Activated CD4-positive, alpha-beta T cell treated with anti-CD3 and anti-CD28 coated beads, Interleukin-2, amount 50 U/mL, for 48 hours (primary cell): ENCODE measurements around the gene FARS2.

ENCODE experiments used
- DNase-seq, 2 experiments: peaks; one replicate each; pipeline ENCODE4 v3.0.0-alpha.2; 2020

Gene FARS2

GRCh38 chr6:5738211-5738610, 476.9 kb downstream of the FARS2 start:
- DNase-seq = no peak

DNA sequence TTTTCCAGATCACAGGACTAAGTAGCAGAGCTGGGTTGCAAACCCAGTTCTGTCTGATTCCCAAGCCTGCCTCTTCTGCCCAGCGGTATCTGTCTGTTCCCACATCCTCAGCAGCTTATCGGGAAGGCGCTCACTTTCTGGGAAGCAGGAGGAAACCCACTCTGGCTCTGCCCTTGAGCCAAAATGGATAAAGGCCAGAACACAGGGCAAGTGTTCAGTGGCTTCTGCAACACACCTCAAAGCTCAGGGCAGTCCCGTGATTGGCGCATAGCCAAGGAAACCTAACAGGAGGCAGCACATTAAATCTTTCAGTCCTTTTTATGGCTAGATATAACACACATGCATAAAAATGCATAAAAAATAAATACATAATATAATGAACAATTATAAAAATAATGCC, 483.2 kb downstream of the FARS2 start:
- no peak for DNase-seq

DNA sequence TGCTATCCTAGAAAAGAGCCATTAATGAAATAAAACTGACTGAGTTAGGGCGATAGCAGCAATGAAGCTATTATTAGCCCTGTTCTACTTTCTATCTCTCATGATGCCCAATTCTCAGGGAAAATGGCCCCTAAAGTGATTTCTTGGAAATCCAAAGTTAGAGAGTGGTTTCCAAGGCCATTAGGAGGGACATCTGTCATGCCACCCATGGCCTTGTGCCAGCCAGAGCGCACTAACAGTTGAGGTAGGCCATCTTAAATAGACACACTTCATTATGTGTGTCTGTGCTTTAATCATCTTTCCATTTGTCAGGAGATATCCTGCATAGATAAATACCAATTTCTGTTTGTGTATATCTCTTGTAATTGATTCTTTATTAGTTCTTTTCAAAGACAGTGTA, 483.8 kb downstream of the FARS2 start:
- no peak for DNase-seq

DNA sequence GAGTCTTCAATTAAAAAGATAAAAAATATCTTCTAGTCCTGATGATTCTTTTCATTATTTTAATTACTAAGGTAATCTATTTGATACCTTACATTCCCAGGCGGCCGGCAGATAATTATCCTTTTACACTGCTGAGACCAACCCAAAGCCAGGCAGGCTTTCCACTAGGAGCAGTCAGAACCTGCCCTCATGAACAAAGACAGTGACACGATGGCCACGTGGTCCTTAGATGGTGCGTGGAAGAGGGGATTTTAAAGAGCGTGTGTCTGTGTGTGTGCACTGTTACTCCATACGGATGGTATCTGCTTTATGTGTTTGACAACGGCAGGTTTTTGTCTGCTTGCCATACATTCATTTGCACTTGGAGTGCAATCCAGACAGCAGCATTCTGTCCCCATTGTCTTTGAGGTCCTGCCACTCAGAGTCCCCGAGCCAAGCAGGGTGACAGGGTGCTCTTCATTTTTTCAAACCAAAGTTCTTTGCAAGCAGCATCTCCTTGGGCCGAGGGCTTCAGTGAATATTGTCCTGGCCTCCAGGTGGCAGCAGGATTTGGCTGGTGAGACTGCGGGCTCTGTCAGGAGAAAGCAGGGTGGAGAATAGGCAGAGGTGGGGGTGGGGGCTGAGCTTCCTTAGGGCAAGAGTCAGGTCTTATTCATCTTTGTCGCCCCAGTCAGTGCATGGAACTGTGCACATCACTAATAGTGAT, 484.9 kb downstream of the FARS2 start:
- DNase-seq = no peak

DNA sequence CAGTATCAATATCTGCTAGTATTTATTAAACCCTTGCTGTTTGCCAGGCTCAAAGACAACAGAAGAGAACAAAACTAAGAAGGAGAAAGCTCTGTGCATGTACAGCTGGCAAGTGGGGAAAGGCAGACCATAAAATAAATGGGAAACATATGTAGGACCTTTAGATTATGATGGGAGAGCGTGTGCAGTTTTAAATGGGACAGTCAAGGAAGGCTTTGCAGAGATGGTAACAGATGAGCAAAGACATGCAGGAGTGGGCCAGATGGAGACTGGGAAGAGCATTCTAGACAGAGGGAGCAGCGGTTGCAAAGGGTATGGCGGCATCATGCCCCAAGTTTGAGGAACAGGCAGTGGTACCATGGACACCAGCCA, 485.4 kb downstream of the FARS2 start:
- DNase-seq = no peak

DNA sequence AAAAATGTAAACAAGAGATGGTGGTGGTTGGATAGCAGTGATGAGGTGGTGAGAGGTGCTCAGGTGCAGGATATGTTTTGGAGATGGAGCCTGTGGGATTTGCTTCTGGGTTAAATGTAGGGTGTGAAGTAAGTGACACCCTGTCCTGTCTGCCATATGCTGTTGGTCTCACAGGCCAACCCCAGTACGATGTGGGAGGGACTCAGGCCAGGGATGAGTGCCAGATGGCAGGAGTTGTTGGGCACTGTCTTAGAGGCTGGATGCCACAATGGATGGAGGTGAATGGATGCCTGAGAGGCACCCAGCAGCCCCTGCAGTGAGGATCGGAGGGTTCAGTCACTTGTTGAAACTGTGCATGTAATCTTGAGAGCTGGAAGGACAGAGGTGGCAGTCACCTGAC, 486.1 kb downstream of the FARS2 start:
- DNase-seq = no peak

- no peak for DNase-seq
Observed at GRCh38 chr6:5749016-5749650, 487.8 kb downstream of the FARS2 start.

GRCh38 chr6:5749651-5750215, 488.4 kb downstream of the FARS2 start:
- DNase-seq = no peak

DNA sequence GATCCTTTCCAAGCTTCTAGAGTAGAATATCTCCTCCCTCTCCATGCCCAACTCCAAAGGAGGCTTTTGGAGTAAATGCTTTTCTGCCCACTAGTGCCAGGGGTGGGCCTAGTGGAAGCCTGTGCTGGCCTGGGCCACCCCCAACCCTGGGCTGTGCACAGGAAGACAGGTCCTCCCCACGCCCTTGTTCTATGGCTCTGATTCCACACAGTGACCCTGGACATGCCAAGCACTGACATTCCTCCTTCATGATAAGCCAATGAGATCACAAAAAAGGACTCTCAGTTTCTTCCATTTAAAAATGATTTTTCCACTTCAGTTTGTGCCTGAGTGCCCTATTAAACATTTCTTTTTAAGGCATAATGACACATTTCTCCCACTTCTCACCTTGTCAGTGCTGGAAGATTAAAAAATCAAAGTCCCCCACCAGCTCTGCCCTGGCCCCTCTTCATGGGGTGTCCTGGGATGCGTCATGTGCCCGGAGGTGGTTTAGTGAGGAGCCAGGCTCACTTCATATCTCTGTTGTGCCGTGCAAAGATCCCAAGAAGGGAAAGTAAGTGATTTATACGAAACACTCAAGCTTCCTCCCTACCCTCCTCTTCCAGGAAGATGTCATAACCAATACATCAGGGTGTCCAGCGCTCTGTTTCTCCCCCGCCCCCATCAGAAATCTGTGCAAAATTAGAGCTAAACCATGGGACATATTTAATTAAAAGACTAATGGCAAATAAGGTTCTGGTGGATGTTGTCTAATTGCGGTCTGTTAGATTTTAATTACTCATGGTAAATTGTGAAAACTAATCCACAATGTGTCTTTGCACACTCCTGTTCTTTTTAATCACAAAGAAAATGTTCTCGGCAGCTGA, 490.4 kb downstream of the FARS2 start:
- DNase-seq = no peak

- DNase-seq = no peak
Observed at GRCh38 chr6:5752391-5752680, 491.0 kb downstream of the FARS2 start.

GRCh38 chr6:5753209-5753608, 491.9 kb downstream of the FARS2 start:
- no peak for DNase-seq

DNA sequence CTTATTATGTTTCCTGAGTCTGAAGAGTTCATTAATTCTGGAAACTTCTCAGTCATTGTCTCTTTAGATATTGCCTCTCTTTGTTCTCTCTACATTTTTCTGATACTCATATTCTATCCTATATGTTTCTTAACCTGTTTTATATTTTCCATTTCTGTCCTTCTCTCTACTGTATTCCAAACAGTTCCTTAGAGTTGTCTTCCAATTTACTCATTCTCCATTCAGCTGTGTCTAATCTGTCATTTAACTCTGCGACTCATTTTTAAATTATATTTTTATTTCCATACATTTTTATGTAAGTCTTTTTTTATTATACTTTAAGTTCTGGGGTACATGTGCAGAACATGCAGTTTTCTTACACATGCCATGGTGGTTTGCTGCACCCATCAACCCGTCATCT, 493.6 kb downstream of the FARS2 start:
- no peak for DNase-seq

- DNase-seq = no peak
Observed at GRCh38 chr6:5759571-5759970, 498.3 kb downstream of the FARS2 start.

DNA sequence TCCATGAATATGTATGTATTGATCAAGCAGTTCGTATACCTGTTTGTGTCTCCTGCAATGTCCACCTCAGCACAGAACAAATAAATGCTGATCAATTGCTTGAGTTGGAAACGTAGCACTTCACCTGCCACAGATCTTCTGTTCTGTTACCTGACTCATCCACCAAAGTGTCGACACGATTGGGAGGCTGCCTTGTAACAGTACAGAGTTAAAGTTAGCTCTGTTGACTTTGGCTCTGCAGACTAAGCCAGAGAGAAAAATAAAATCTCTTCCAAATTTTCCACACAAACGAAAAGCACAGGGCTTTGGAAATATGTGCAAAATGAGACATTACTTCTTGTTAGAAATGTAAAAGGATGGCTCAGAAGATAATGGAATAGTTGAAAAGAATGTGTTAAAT, 500.1 kb downstream of the FARS2 start:
- DNase-seq = no peak

DNA sequence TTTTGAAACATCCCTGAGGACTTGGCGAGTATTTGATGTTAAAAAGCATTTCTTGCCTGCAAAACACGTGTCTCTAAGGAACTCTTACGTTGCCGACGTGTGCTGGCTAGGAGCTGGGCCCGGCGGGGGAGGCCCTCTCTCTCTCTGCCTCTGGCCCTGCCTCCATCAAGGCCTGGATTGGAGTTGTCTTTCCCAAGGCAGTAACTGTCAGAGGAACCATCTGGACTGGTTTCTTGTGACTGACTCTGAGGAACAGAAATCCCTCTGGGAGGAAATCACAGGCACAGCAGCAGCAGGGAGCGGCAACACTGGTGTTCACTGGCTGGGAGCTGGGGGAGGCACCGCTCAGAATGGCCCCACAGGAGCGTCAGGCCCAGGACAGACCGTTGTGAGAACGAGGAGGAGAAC, 501.3 kb downstream of the FARS2 start:
- no peak for DNase-seq

- DNase-seq = no peak
Observed at GRCh38 chr6:5763407-5763806, 502.1 kb downstream of the FARS2 start.

DNA sequence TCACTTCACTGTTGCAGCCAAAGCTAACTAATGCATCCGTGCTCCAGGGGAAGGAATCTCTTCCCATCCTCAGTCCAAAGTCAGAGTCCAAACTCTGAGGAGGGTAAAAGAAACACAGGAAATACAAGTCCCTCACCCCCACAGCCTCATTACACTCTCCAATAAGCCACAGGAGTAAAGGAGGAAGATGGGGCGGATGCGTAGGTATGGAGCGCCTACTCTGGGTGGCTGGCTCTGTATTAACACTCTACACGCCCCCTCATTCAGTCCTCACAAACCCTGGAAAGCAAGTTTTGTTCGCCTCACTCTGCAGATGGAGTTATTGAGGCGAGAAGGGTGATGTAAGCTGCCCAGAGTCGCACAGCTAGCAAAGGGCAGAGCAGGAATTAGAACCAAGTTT, 502.6 kb downstream of the FARS2 start:
- no peak for DNase-seq

GRCh38 chr6:5764401-5764955, 503.2 kb downstream of the FARS2 start:
- DNase-seq = no peak

GRCh38 chr6:5765141-5765760, 503.9 kb downstream of the FARS2 start:
- DNase-seq = no peak

GRCh38 chr6:5766260-5766659, 504.9 kb downstream of the FARS2 start:
- DNase-seq = no peak

- DNase-seq = no peak
Observed at GRCh38 chr6:5767471-5767870, 506.2 kb downstream of the FARS2 start.

GRCh38 chr6:5771211-5771610, 509.9 kb downstream of the FARS2 start:
- DNase-seq = no peak

GRCh38 chr6:5771759-5772390, 510.6 kb downstream of the FARS2 start:
- DNase-seq = no peak
